ENCODE data around the gene LSM14A. TPM values are rescaled to one million over a fixed set of nuclear protein-coding genes. Genes with fewer than 3 reads are reported as not detected.

The LSM14A gene
- total and polyA plus RNA-seq, 2 of the 13 experiments (the other 11 are each of a cell fraction or from before 2014, with no cell fraction given): 77.0 to 83.6 TPM

DNA sequence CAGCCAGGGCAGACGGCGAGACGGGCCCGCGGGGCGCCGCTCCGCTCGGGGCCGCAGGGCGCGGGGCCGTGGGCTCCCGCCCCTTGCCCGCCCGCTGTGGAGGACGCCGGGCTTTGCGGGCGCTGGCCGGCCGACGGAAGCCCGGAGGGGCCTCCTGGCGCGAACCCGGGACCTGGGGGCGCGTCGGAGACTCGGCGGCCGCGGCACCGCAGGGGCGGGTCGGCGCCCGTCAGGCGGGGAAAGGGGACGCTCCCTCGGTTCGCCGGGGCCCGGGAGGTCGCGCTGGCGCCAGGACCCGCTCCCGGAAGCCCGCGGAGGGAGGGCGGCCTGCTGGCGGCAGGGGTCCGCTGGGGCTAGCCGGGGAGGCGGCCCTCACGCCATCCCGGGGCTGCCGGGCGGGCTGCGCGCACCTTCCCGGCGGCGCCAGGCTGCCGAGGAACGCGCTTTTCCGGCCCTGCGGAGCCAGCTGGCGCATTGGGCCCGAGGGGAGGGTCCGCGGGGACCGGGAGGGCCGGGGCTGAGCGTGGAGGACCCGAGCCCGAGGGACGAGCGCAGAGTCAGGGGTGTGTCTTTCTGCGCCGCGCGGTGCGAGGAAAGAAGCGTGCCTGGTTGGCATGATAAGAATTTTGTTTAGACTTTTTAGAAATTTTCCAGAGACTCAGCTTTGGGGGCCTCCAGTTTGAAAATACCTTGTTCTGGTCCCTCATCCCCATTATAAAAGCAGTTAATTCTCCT, 82.6 kb downstream of the LSM14A start (continued):
- TF ChIP-seq CENPX (CRISPR knock-in tag; IDR thresholded peaks at IDR 0.05) (no peak), JUND (CRISPR knock-in tag; IDR thresholded peaks at IDR 0.05) (no peak), NPAS2 (CRISPR knock-in tag; IDR thresholded peaks at IDR 0.05; ENCODE audit: borderline replicate concordance) (no peak), YY1 (IDR thresholded peaks at IDR 0.05; ENCODE audit: insufficient read depth, insufficient replicate concordance, low read depth, low read length) (peak; percentile 27), CBX5 (CRISPR knock-in tag; IDR thresholded peaks at IDR 0.05; ENCODE audit: borderline replicate concordance) (no peak), NR2F6 (IDR thresholded peaks at IDR 0.05) (no peak), NR2F6 (CRISPR knock-in tag; IDR thresholded peaks at IDR 0.05) (no peak), POLR2A (IDR thresholded peaks at IDR 0.05; ENCODE audit: insufficient read depth in 1 of 2, low read depth in 2 of 2, low read length in 2 of 2) (no peak), ZNF333 (CRISPR knock-in tag; IDR thresholded peaks at IDR 0.05; ENCODE audit: borderline replicate concordance) (no peak), ZZZ3 (CRISPR knock-in tag; IDR thresholded peaks at IDR 0.05; ENCODE audit: borderline replicate concordance) (no peak), ASH2L (IDR thresholded peaks at IDR 0.05; ENCODE audit: insufficient read length, low read depth, low read length) (peak; percentile 11), ZNF441 (CRISPR knock-in tag; IDR thresholded peaks at IDR 0.05; ENCODE audit: borderline replicate concordance) (peak; percentile 65), RBFOX2 (IDR thresholded peaks at IDR 0.05; ENCODE audit: low read depth, low read length) (peak; percentile 60; the same call in 1 of the 2 replicates), KLF15 (CRISPR knock-in tag; IDR thresholded peaks at IDR 0.05; ENCODE audit: borderline replicate concordance) (no peak), HOXA3 (CRISPR knock-in tag; IDR thresholded peaks at IDR 0.05) (no peak; the same call in 1 of the 2 replicates), KDM2A (CRISPR knock-in tag; IDR thresholded peaks at IDR 0.05; ENCODE audit: borderline replicate concordance, low read depth) (no peak)
- TF ChIP-seq, protein P1, sequence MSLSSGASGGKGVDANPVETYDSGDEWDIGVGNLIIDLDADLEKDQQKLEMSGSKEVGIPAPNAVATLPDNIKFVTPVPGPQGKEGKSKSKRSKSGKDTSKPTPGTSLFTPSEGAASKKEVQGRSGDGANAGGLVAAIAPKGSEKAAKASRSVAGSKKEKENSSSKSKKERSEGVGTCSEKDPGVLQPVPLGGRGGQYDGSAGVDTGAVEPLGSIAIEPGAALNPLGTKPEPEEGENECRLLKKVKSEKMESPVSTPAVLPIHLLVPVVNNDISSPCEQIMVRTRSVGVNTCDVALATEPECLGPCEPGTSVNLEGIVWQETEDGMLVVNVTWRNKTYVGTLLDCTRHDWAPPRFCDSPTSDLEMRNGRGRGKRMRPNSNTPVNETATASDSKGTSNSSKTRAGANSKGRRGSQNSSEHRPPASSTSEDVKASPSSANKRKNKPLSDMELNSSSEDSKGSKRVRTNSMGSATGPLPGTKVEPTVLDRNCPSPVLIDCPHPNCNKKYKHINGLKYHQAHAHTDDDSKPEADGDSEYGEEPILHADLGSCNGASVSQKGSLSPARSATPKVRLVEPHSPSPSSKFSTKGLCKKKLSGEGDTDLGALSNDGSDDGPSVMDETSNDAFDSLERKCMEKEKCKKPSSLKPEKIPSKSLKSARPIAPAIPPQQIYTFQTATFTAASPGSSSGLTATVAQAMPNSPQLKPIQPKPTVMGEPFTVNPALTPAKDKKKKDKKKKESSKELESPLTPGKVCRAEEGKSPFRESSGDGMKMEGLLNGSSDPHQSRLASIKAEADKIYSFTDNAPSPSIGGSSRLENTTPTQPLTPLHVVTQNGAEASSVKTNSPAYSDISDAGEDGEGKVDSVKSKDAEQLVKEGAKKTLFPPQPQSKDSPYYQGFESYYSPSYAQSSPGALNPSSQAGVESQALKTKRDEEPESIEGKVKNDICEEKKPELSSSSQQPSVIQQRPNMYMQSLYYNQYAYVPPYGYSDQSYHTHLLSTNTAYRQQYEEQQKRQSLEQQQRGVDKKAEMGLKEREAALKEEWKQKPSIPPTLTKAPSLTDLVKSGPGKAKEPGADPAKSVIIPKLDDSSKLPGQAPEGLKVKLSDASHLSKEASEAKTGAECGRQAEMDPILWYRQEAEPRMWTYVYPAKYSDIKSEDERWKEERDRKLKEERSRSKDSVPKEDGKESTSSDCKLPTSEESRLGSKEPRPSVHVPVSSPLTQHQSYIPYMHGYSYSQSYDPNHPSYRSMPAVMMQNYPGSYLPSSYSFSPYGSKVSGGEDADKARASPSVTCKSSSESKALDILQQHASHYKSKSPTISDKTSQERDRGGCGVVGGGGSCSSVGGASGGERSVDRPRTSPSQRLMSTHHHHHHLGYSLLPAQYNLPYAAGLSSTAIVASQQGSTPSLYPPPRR (CRISPR knock-in tag; IDR thresholded peaks at IDR 0.05; ENCODE audit: borderline replicate concordance): no peak
- TF ChIP-seq, protein P2, sequence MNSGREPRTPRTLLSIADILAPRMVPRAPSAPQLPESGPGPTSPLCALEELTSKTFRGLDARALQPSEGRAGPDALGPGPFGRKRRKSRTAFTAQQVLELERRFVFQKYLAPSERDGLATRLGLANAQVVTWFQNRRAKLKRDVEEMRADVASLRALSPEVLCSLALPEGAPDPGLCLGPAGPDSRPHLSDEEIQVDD (CRISPR knock-in tag; IDR thresholded peaks at IDR 0.05; ENCODE audit: borderline replicate concordance): no peak
- TF ChIP-seq, protein P3, sequence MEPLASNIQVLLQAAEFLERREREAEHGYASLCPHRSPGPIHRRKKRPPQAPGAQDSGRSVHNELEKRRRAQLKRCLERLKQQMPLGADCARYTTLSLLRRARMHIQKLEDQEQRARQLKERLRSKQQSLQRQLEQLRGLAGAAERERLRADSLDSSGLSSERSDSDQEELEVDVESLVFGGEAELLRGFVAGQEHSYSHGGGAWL (CRISPR knock-in tag; IDR thresholded peaks at IDR 0.05): peak; percentile 32; the same call in 1 of the 2 replicates
- TF ChIP-seq, protein P4, sequence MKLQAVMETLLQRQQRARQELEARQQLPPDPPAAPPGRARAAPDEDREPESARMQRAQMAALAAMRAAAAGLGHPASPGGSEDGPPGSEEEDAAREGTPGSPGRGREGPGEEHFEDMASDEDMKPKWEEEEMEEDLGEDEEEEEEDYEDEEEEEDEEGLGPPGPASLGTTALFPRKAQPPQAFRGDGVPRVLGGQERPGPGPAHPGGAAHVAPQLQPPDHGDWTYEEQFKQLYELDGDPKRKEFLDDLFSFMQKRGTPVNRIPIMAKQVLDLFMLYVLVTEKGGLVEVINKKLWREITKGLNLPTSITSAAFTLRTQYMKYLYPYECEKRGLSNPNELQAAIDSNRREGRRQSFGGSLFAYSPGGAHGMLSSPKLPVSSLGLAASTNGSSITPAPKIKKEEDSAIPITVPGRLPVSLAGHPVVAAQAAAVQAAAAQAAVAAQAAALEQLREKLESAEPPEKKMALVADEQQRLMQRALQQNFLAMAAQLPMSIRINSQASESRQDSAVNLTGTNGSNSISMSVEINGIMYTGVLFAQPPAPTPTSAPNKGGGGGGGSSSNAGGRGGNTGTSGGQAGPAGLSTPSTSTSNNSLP (IDR thresholded peaks at IDR 0.05; ENCODE audit: low read depth, low read length): no peak
- TF ChIP-seq, protein P5, sequence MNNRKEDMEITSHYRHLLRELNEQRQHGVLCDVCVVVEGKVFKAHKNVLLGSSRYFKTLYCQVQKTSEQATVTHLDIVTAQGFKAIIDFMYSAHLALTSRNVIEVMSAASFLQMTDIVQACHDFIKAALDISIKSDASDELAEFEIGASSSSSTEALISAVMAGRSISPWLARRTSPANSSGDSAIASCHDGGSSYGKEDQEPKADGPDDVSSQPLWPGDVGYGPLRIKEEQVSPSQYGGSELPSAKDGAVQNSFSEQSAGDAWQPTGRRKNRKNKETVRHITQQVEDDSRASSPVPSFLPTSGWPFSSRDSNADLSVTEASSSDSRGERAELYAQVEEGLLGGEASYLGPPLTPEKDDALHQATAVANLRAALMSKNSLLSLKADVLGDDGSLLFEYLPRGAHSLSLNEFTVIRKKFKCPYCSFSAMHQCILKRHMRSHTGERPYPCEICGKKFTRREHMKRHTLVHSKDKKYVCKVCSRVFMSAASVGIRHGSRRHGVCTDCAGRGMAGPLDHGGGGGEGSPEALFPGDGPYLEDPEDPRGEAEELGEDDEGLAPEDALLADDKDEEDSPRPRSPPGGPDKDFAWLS (CRISPR knock-in tag; IDR thresholded peaks at IDR 0.05; ENCODE audit: borderline replicate concordance): no peak
